Fibroblast of skin of scalp (primary cell): ENCODE data around the gene MTOR.

ENCODE experiments used
- DNase-seq: peaks from one replicate; pipeline ENCODE4 v3.0.0-alpha.2; 2013

The MTOR gene

GRCh38 chr1:11059155-11059967, 203.0 kb downstream of the MTOR start:
- peak; percentile 11 for DNase-seq

GRCh38 chr1:11058595-11059154, 203.7 kb downstream of the MTOR start:
- DNase-seq = no peak

GRCh38 chr1:11058026-11058425, 204.3 kb downstream of the MTOR start:
- no peak for DNase-seq

DNA sequence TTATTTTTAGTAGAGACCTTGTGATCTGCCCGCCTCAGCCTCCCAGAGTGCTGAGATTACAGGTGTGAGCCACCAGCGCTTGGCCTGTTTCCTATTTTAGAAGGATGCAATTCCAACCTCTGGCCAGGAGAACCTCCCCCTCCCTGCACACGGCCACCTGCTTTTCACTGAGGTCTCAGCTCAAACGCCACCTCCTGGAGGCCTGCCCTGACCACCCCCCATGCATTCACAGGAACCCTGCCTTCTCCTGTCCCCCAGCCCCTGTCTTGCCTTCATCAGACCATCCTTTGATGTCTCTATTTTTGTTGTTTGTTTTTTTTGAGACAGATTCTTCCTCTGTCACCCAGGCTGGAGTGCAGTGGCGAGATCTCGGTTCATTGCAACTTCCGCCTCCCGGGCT, 204.9 kb downstream of the MTOR start:
- DNase-seq = no peak
